GM13976 (cell line): ENCODE measurements around the gene OR5D18.
"Not testable (repeated sequence)": the region's sequence is repeated elsewhere in the genome, so short reads cannot be mapped to it uniquely, and the experiment has no call there.

Experiments
- DNase-seq: peaks from one replicate; pipeline ENCODE4 v3.0.0; 2012; ENCODE audit warnings: low spot score
- in situ Hi-C: fragments of 300-500 bp; cut with MboI; formaldehyde crosslinking; loops from one replicate; pipeline ENCODE4 v1.12.0; 2022; ENCODE audit warnings: low sequenced_read_pairs, mixed read lengths, inconsistent platforms; ENCODE audit not compliant: unreplicated experiment
- TF ChIP-seq, protein P1 (sequence below): IDR thresholded peaks from 2 replicates; pipeline ENCODE4 v1.5.1; 2012; ENCODE audit warnings: borderline replicate concordance, mild to moderate bottlenecking; ENCODE audit not compliant: insufficient read depth; ENCODE audit errors: extremely low read depth, missing control alignments, control extremely low read depth

Gene OR5D18

DNA sequence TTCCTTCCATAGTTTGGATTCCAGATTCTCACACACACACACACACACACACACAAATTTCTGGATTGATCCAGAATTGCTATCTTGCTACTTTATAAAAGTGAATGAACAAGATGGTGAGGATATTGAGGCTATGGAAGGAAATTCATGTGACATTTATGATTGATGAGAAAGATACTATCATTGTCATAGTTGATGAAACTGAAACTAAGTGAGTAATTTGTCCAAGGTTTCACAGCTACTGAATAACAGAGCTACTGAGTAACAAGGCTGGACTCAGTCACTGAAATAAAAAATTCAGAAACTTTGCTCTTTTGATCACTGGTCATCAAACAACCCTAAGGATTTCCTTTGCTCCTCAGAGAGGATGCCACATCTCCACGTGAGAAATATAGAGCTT lies 35.3 kb downstream of the OR5D18 start:
- in situ Hi-C loops = no loop called here
- TF ChIP-seq, protein P1, sequence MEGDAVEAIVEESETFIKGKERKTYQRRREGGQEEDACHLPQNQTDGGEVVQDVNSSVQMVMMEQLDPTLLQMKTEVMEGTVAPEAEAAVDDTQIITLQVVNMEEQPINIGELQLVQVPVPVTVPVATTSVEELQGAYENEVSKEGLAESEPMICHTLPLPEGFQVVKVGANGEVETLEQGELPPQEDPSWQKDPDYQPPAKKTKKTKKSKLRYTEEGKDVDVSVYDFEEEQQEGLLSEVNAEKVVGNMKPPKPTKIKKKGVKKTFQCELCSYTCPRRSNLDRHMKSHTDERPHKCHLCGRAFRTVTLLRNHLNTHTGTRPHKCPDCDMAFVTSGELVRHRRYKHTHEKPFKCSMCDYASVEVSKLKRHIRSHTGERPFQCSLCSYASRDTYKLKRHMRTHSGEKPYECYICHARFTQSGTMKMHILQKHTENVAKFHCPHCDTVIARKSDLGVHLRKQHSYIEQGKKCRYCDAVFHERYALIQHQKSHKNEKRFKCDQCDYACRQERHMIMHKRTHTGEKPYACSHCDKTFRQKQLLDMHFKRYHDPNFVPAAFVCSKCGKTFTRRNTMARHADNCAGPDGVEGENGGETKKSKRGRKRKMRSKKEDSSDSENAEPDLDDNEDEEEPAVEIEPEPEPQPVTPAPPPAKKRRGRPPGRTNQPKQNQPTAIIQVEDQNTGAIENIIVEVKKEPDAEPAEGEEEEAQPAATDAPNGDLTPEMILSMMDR = no peak
- no peak for DNase-seq

DNA sequence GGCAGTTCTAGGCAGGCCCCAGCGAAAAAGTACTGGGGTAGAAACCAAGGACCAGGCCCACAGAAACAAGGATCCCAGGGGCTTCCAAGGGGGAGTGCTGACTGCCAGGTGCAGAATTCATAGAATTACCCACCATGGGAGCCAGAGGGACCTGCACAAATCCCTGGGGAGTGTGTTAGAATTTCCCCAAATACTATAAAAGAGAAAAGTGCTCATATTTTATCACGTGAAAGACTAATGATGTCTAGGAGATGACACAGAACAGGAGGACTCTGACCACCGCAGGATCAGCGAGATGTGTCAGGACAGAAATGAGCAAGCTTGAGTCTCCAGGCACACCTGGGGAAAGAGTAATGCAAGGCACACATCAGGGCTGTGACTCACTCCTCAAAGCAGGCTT lies 47.9 kb downstream of the OR5D18 start:
- in situ Hi-C loops, DNase-seq: not testable (repeated sequence)
